Measurements from ENCODE around the gene FNDC7. TPM values are rescaled to one million over a fixed set of nuclear protein-coding genes. Genes with fewer than 3 reads are reported as not detected.

Gene FNDC7
- not detected in 2 replicates for total RNA-seq

GRCh38 chr1:108712606-108713150 lies at the start of gene FNDC7:
TSS of gene FNDC7 (plus strand) at chr1:108712908. CDS start at chr1:108712934, 26 bp downstream.

GRCh38 chr1:108691942-108692723 lies 20.6 kb upstream of the FNDC7 start, which contains the start of gene PRPF38B:
TSS of gene PRPF38B (plus strand) at chr1:108692310. CDS start at chr1:108692592, 282 bp downstream.

GRCh38 chr1:108746382-108747170 lies 33.9 kb downstream of the FNDC7 start, which contains the start of gene STXBP3:
TSS of gene STXBP3 (plus strand) at chr1:108746674. CDS start at chr1:108746738, 64 bp downstream.

Other genes starting within 250 kb of the FNDC7 start
- gene EEIG2, start 152.8 kb upstream of the FNDC7 start, total RNA-seq = 12.3 and 14.9 TPM in 2 replicates
- gene HENMT1, start 51.8 kb upstream of the FNDC7 start, total RNA-seq = 5.5 and 6.9 TPM in 2 replicates
- 11.0 and 12.1 TPM in 2 replicates for gene PRPF38B, start 20.6 kb upstream of the FNDC7 start, total RNA-seq
- gene STXBP3, start 33.8 kb downstream of the FNDC7 start, total RNA-seq = 22.5 and 37.4 TPM in 2 replicates
- gene AKNAD1, start 144.2 kb downstream of the FNDC7 start, total RNA-seq = not detected in 2 replicates
- gene GPSM2, start 164.1 kb downstream of the FNDC7 start, total RNA-seq = 9.6 and 21.8 TPM in 2 replicates